ENCODE measurements around the gene LINGO1.

The LINGO1 gene

DNA sequence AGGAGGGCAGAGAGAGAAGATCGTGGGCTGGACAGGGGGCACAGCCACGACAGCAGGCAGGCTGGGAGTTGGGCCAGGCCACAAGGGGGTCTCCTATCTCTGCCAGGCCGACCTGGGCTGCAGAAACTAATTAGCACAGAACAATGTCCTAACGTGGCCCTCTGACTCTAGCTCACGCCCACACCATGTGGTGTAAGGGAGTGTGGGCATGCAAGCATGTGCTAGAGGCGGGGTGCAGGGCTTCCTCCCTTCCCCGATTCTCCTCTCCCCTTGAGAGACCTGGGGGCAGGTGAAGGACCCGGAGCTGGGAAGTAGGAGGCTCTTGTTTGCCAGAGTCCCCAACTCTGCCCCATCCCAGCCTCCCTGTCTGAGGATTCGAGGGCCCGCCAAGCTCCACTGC, 65.5 kb downstream of the LINGO1 start:
- no peak for FAIRE-seq

- FAIRE-seq: no peak
Observed at GRCh38 chr15:77566092-77566491, 66.6 kb downstream of the LINGO1 start.

DNA sequence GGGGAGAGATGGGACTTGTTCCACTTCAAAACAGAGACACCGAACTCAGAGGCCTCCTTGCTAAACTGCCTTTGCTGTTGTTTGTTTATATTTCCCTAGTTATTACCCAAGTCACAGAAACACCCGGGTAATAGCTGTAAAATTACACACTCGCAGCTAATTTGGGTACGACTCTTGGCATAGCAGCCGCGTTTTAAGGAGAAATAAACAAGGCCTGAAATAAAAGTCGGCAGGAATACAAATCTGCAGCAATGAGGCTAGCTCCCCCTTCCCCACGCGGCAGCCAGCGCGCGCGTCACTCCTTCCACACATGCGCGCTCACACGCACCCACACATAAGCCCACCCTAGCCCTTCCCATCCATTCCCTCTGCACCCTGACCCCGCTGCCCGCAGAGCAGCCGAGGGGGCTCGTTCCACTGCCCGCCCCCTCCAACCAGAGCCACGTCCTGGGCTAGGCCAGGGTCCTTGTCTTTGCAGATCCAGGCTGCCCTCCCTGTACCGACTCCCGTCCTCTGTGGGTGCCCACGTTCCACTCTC, 67.3 kb downstream of the LINGO1 start:
- no peak for FAIRE-seq

- no peak for FAIRE-seq
Observed at GRCh38 chr15:77564938-77565337, 67.8 kb downstream of the LINGO1 start.

GRCh38 chr15:77564341-77564740, 68.4 kb downstream of the LINGO1 start:
- no peak for FAIRE-seq

GRCh38 chr15:77563623-77564156, 69.0 kb downstream of the LINGO1 start:
- FAIRE-seq: no peak
